ENCODE measurements around the gene ANO2.

ANO2 gene

GRCh38 chr12:5965950-5966383 lies 20.9 kb upstream of the ANO2 start:
- peak; percentile 24 for DNase-seq
- in situ Hi-C loops (cut with MboI; ENCODE audit: low pct_unique_long_range_greater_than_20kb, low sequenced_read_pairs): no loop called here

DNA sequence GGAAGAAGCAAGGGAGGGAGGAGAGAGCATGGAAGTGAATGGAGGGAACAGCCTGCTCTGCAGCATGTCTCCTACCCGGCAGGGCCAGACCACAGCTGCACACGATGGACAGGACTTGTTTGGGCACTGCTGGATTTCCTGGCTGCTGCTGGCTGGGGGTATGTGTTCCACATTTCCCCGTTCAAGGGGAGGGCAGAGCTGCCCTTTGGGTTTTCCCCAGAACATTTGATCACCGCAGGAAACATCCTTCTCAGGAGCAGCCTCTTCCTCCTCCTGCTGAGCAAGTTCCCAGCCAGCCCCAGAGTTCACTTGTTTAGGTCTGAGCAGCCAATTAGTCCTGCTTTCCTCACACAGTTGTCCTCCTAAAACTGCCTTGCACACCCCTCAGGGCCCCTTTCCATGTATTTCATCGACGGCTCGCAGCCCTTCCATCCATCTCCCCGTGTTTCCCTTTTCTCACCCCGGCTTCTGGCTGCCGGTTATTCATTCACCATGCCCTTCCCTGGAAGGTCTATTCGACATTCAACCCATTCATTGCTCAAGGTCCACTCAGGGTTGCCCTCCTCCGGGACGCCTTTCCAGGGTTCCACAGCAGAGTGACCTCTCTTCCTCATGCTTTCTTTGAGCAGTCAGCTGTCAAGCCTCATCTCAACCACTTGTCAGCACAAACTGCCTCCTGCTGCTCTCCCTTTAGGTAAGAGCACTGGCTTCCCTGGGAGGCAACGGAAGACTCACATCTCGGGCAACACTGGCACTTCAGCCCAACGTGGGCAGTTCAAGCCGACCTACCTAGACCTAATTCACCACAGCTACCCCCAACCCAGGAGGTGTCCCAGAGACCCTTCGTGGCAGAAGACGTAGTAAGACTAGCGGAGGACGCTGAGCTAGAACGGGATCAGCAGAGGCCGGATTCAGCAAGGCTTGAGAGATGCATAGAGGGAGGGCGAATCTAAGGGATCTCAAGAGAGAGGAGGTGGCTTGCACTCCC lies 20.1 kb upstream of the ANO2 start:
- in situ Hi-C loops (cut with MboI; ENCODE audit: low pct_unique_long_range_greater_than_20kb, low sequenced_read_pairs): no loop called here
- no peak for DNase-seq

GRCh38 chr12:5963515-5963914 lies 18.5 kb upstream of the ANO2 start:
- no peak for DNase-seq
- in situ Hi-C loops (cut with MboI; ENCODE audit: low pct_unique_long_range_greater_than_20kb, low sequenced_read_pairs): no loop called here

- no peak for DNase-seq
- in situ Hi-C loops (cut with MboI; ENCODE audit: low pct_unique_long_range_greater_than_20kb, low sequenced_read_pairs): no loop called here
Measured at GRCh38 chr12:5960783-5961182, 15.7 kb upstream of the ANO2 start.

GRCh38 chr12:5956987-5957386 lies 11.9 kb upstream of the ANO2 start:
- DNase-seq: no peak
- in situ Hi-C loops (cut with MboI; ENCODE audit: low pct_unique_long_range_greater_than_20kb, low sequenced_read_pairs): no loop called here

DNA sequence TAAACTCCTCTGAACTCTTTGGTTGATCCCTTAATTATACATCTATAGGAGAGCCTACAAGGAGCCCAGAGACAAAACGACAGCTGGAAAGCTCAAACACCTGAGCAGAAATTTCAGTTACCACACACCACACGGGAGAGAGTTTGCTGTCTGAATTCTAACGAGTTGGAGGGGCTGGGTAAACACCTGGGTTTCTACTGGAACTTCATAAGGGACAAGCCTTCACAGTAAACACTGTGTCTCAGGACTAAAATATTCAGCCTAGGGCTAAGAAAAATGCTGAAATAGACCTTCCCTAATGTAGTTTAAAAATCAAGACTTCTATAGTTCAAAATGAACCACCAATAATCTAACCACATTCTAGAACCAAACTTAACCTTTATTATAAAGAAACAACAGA lies 9.6 kb upstream of the ANO2 start:
- no peak for DNase-seq
- in situ Hi-C loops (cut with MboI; ENCODE audit: low pct_unique_long_range_greater_than_20kb, low sequenced_read_pairs): no loop called here

- in situ Hi-C loops (cut with MboI; ENCODE audit: low pct_unique_long_range_greater_than_20kb, low sequenced_read_pairs): no loop called here
- no peak for DNase-seq
Measured at GRCh38 chr12:5953835-5954586, 9.0 kb upstream of the ANO2 start.

DNA sequence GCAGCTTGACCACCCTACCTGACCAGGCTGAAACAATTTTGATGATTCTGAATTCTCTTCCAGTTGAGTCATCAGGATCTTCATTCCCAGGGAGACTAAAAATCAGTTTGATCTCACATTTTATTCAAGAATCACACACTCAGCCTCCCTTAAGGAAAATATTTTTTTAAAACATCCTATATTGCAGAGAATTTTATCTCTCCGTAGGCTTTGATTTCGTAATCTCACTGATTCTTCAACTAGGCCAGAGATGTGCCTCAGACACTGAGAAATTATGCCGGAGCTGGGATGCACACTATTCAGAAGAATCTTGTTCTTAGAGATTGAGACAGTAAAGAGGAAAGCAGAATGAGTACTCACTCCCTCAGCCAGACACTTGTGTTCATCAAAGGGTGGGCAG lies 7.0 kb upstream of the ANO2 start:
- no peak for DNase-seq

DNA sequence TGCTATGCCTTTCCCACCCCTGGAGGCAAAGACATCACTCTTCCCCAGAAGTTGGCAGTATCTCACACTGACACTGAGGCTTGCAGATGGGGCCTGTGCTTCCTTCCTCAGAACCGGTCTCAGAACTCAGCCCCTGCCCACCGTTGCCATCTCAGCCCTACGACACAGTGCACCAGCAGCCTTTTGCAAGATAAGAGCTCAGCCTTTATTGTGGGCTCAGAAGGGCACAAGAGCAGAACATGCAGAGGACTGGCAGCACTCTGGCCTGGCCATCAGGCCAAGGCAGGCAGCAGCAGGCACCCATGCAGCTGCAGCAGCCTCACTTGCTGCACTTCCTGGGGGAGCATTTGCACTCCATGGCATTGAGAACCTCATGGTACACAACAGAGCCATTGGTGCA lies 3.6 kb upstream of the ANO2 start:
- DNase-seq: no peak
- in situ Hi-C loops (cut with MboI; ENCODE audit: low pct_unique_long_range_greater_than_20kb, low sequenced_read_pairs): no loop called here

More for the DNA sequence above, 7.0 kb upstream of the ANO2 start:
- in situ Hi-C loops (cut with MboI; ENCODE audit: low pct_unique_long_range_greater_than_20kb, low sequenced_read_pairs): no loop called here

- DNase-seq: no peak
- in situ Hi-C loops (cut with MboI; ENCODE audit: low pct_unique_long_range_greater_than_20kb, low sequenced_read_pairs): no loop called here
Measured at GRCh38 chr12:5947006-5947405, 1.9 kb upstream of the ANO2 start.

GRCh38 chr12:5946388-5946787 lies 1.3 kb upstream of the ANO2 start:
- no peak for DNase-seq
- in situ Hi-C loops (cut with MboI; ENCODE audit: low pct_unique_long_range_greater_than_20kb, low sequenced_read_pairs): no loop called here

GRCh38 chr12:5944688-5945070 lies 380 bp downstream of the ANO2 start:
- in situ Hi-C loops (cut with MboI; ENCODE audit: low pct_unique_long_range_greater_than_20kb, low sequenced_read_pairs): no loop called here
- no peak for DNase-seq

DNA sequence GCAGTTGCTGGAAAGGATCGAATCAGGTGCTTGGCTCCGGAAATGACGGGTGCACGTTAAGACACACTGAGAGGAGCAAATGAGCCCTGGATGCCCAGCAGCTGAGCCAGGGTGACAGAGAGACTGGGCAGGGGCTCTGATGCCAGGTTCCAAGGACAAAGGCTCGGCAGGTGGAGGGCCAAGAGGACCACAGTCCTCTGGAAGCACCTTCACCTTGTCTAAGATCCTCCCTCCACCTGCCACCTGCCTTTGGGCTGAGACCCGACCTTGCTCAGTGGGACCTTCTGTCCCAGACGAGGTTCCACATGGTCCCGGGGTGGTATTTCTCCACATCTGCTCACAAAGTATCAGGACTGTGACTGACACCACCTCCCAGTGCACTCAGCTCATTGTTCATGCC lies 1.0 kb downstream of the ANO2 start:
- in situ Hi-C loops (cut with MboI; ENCODE audit: low pct_unique_long_range_greater_than_20kb, low sequenced_read_pairs): no loop called here
- no peak for DNase-seq

GRCh38 chr12:5941907-5942306 lies 3.2 kb downstream of the ANO2 start:
- in situ Hi-C loops (cut with MboI; ENCODE audit: low pct_unique_long_range_greater_than_20kb, low sequenced_read_pairs): no loop called here
- no peak for DNase-seq

GRCh38 chr12:5927732-5928516 lies 17.1 kb downstream of the ANO2 start:
- in situ Hi-C loops (cut with MboI; ENCODE audit: low pct_unique_long_range_greater_than_20kb, low sequenced_read_pairs): no loop called here
- no peak for DNase-seq

DNA sequence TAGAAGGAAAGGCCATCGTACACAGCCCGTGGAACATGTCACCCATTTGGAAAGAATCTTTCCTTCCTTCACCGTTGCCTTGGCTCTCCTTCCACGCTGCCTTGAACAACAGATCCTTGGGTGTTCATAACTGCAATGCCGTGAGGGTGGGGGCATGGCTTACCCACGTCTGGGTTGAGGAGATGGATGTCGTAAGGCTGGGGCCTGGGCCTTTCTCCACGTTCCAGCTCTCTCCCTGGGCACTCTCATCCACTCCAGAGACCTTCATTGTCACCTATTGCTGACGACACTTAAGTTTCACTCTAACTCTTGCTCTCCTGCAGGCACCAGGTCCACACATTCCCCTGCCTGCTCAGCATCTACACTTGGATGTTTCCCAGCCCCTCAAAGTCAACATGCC lies 19.4 kb downstream of the ANO2 start:
- DNase-seq: no peak
- in situ Hi-C loops (cut with MboI; ENCODE audit: low pct_unique_long_range_greater_than_20kb, low sequenced_read_pairs): no loop called here

DNA sequence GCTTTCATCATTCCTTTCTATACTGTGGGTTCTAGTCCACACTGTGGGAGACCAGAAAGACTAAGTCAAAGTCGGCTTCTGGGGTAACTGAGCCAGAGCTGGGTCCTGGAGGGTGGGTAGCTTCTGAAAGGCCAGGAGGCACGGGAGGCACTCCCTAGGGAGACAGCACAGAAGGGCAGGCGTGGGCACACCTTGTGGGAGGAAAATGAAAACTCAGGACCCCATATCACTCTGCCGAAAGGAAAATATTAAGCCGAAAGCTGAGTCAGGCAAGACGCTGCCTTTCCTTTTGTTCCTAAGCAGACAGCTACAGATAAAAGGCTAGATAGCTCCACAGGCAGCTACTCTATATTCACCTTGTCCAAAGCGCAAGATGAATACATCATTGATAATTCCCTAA lies 20.7 kb downstream of the ANO2 start:
- in situ Hi-C loops (cut with MboI; ENCODE audit: low pct_unique_long_range_greater_than_20kb, low sequenced_read_pairs): no loop called here
- DNase-seq: no peak

GRCh38 chr12:5923751-5924150 lies 21.3 kb downstream of the ANO2 start:
- in situ Hi-C loops (cut with MboI; ENCODE audit: low pct_unique_long_range_greater_than_20kb, low sequenced_read_pairs): no loop called here
- no peak for DNase-seq

GRCh38 chr12:5923043-5923605 lies 21.9 kb downstream of the ANO2 start:
- DNase-seq: no peak
- in situ Hi-C loops (cut with MboI; ENCODE audit: low pct_unique_long_range_greater_than_20kb, low sequenced_read_pairs): no loop called here

Measured in KBM-7 (cell line).